Type B pancreatic cell (in vitro differentiated cells): ENCODE measurements around the gene LDLRAD4. TPM values are rescaled to one million over a fixed set of nuclear protein-coding genes. Genes with fewer than 3 reads are reported as not detected.

Source experiments
- DNase-seq: peaks from one replicate; pipeline ENCODE4 v3.0.0; 2021; ENCODE audit warnings: mixed read lengths; ENCODE audit not compliant: unreplicated experiment; ENCODE audit errors: extremely low spot score
- H3K27ac Mint-ChIP-seq: 2 replicates; pipeline ENCODE4 v1.8.0; 2021; ENCODE audit warnings: mild to moderate bottlenecking, mixed read lengths
- H3K27me3 Mint-ChIP-seq: 2 replicates; pipeline ENCODE4 v1.8.0; 2021; ENCODE audit warnings: mixed read lengths
- H3K36me3 Mint-ChIP-seq: 2 replicates; pipeline ENCODE4 v1.8.0; 2021; ENCODE audit warnings: mixed read lengths
- H3K4me1 Mint-ChIP-seq: one replicate; pipeline ENCODE4 v1.8.0; 2021; ENCODE audit warnings: mixed read lengths; ENCODE audit not compliant: unreplicated experiment
- H3K4me3 Mint-ChIP-seq: 2 replicates; pipeline ENCODE4 v1.8.0; 2021; ENCODE audit warnings: mild to moderate bottlenecking, mixed read lengths
- H3K9me3 Mint-ChIP-seq: 2 replicates; pipeline ENCODE4 v1.8.0; 2021; ENCODE audit warnings: mixed read lengths
- CTCF ChIP-seq: fragments of 200-600 bp; sonication (generic); conservative IDR thresholded peaks from 2 replicates; pipeline ENCODE4 v1.5.0; 2021; ENCODE audit warnings: antibody characterized with exemption, mild to moderate bottlenecking
- total RNA-seq: library from RNA; stranded (reverse); gene quantifications from 2 replicates; pipeline ENCODE4 v1.2.1, GENCODE V29; 2021; ENCODE audit warnings: low replicate concordance

LDLRAD4 gene
- total RNA-seq, 1 donor from 2014 or later = 2.4 TPM

GRCh38 chr18:13256444-13257305 is 38.1 kb downstream of the LDLRAD4 start:
- H3K27ac Mint-ChIP-seq = no peak overlapping the region
- no peak for DNase-seq
- no peak for TF ChIP-seq CTCF
- no peak overlapping the region for H3K4me3 Mint-ChIP-seq
- H3K27me3 Mint-ChIP-seq = peaks cover 59% of the 10 kb centered on the region
- H3K9me3 Mint-ChIP-seq = no peaks in the 10 kb centered on the region
- H3K4me1 Mint-ChIP-seq = peaks cover 27% of the 10 kb centered on the region
- no peaks in the 10 kb centered on the region for H3K36me3 Mint-ChIP-seq

GRCh38 chr18:13257361-13257980 is 38.9 kb downstream of the LDLRAD4 start:
- Mint-ChIP-seq H3K27me3 (peaks cover 60% of the 10 kb centered on the region), H3K4me1 (peaks cover 29% of the 10 kb centered on the region), H3K27ac (no peak overlapping the region), H3K36me3 (no peaks in the 10 kb centered on the region), H3K9me3 (no peaks in the 10 kb centered on the region), H3K4me3 (no peak overlapping the region)
- TF ChIP-seq CTCF = no peak
- DNase-seq = no peak

- Mint-ChIP-seq H3K27ac (no peak overlapping the region), H3K36me3 (no peaks in the 10 kb centered on the region), H3K4me1 (peaks cover 24% of the 10 kb centered on the region), H3K27me3 (peaks cover 57% of the 10 kb centered on the region), H3K4me3 (no peak overlapping the region), H3K9me3 (no peaks in the 10 kb centered on the region)
- no peak for DNase-seq
- TF ChIP-seq CTCF = no peak
Observed at GRCh38 chr18:13258921-13259320, 40.4 kb downstream of the LDLRAD4 start.

- no peak for TF ChIP-seq CTCF
- H3K9me3 Mint-ChIP-seq = no peaks in the 10 kb centered on the region
- H3K27ac Mint-ChIP-seq = no peak overlapping the region
- H3K27me3 Mint-ChIP-seq = peaks cover 60% of the 10 kb centered on the region
- H3K4me3 Mint-ChIP-seq = no peak overlapping the region
- DNase-seq = no peak
- H3K4me1 Mint-ChIP-seq = peaks cover 24% of the 10 kb centered on the region
- H3K36me3 Mint-ChIP-seq = no peaks in the 10 kb centered on the region
Observed at GRCh38 chr18:13259701-13260100, 41.1 kb downstream of the LDLRAD4 start.

- Mint-ChIP-seq H3K4me3 (no peak overlapping the region), H3K27me3 (peaks cover 60% of the 10 kb centered on the region), H3K27ac (no peak overlapping the region), H3K9me3 (no peaks in the 10 kb centered on the region), H3K4me1 (peaks cover 24% of the 10 kb centered on the region), H3K36me3 (no peaks in the 10 kb centered on the region)
- no peak for DNase-seq
- no peak for TF ChIP-seq CTCF
Observed at GRCh38 chr18:13260197-13260934, 41.8 kb downstream of the LDLRAD4 start.
